HG03432 (cell line): ENCODE measurements around the gene ZFYVE28.
A peak's percentile ranks its signal among the peaks of the same experiment; 100 is the strongest.
"Not testable (repeated sequence)": the region's sequence is repeated elsewhere in the genome, so short reads cannot be mapped to it uniquely, and the experiment has no call there.

Source experiments
- ATAC-seq: cut with Tn5 transposase; IDR thresholded peaks from one replicate; pipeline ENCODE4 v1.9.1; 2021; ENCODE audit warnings: mild to moderate bottlenecking, moderate library complexity; ENCODE audit not compliant: unreplicated experiment

The ZFYVE28 gene

DNA sequence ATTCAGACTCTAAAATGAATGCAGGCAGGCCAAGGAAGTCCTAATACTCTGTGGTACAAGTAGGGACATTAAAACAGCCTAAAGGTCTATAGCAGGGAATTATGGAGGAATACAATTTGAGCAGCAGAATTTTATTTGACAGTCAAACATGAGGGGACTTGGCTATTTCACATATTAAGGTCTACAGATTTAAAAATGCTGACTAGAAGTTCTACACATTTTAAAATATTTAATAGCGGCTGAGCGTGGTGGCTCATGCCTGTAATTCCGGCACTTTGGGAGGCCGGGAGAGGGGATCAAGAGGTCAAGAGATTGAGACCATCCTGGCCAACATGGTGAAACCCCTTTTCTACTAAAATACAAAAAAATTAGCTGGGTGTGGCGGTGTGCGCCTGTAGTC is 187.4 kb downstream of the ZFYVE28 start:
- ATAC-seq = no peak

DNA sequence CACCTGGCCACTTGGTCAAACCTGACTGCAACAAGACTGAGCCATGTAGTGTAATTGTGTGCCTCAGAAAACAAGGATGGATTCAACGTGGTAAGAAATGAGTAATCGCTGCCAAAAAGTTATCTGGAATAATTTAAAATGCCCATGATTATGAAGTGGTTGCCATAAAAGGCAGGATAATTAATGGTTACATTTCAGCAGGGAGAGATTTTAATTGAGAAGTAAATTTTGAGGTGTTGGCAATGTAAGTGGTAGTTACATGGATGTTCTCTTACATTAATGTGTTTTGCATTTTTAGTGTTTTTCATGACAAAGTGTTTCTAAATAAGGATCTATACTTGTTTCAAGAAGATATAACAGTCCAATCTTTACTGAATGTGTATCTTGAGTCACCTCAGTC is 192.2 kb downstream of the ZFYVE28 start:
- ATAC-seq = no peak

DNA sequence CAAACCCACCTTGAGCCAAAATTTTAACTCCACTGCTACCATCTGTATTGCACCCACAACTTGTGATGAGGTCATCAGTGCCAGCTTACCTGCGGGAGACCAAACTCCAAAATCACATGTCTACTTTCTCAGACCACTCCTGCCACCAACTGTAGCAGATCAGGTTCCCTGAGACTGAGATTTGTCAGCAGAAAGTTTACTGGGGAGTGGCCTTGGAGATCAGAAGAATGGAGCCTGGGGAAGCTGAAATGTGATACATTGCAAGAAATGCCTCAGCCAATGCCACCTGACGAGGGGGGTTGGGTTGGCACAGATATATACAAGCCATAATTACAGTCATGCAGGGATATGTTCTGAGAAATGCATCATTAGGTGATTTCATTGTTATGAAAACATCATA is 195.6 kb downstream of the ZFYVE28 start:
- no peak for ATAC-seq

DNA sequence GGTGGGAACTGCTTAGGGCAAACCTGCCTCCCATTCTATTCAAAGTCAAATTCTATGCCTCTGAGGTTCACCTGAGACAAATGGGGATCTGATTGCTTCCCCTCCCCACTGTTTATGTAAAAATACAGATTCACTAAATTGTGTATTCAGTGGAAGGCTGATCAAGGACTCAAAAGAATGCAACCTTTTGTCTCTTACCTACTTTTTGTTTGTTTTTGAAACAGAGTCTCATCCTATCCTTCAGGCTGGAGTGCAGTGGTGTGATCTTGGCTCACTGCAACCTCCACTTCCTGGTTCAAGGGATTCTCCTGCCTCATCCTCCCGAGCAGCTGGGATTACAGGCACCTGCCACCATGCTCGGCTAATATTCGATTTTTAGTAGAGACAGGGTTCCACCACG is 197.1 kb downstream of the ZFYVE28 start:
- ATAC-seq = not testable (repeated sequence)

DNA sequence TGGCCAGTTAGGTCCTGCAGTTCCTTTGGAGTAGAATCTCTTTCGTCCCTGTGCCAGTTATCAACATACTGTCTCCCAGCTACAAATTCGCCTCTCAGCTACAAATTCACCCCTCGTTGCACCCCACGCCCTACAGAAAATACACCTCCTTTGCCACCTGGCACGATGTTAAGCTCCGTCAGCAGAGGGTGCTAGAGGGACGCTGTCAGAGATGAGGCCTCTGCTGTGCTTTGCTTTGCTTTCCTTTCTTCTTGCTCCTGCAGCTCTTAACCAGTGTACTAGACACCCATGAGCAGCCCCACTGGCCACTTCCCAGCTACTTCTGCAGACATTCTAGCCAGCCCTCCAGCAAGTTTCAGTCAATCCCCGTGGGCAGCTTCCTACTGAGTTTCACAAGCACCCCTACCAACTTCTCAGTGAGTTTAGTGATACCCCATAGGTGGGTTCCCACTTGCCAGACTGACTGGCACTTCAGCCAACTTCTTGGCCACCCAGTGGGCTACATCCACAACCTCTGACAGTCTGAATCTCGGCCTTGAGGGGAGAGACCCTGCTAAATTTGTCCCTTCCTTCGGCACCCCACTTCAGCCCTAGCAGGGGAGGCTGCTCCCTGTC is 198.3 kb downstream of the ZFYVE28 start:
- peak; percentile 61 for ATAC-seq
